Measurements from ENCODE around the gene USP6. TPM values are rescaled to one million over a fixed set of nuclear protein-coding genes. Genes with fewer than 3 reads are reported as not detected.
"Not testable (repeated sequence)": the region's sequence is repeated elsewhere in the genome, so short reads cannot be mapped to it uniquely, and the experiment has no call there.

USP6 gene
- total RNA-seq, 1 experiment from 2014 or later, result not detected

- Mint-ChIP-seq H3K27me3 (ENCODE audit: unreplicated experiment) (peaks cover 37% of the 10 kb centered on the region), H3K9me3 (ENCODE audit: low read depth, unreplicated experiment) (no peaks in the 10 kb centered on the region), H3K27ac (ENCODE audit: unreplicated experiment) (no peak overlapping the region), H3K4me3 (ENCODE audit: low read depth, unreplicated experiment) (no peak overlapping the region), H3K36me3 (ENCODE audit: insufficient read depth, unreplicated experiment) (no peaks in the 10 kb centered on the region), H3K4me1 (ENCODE audit: low read depth, unreplicated experiment) (no peaks in the 10 kb centered on the region)
- BruUV-seq (replicated peaks), result no TSS peak
- DNase-seq, result no peak
- intact Hi-C loops (cut with micrococcal nuclease; ENCODE audit: unreplicated experiment), result no loop called here
- CTCF ChIA-PET, result no interaction called here
- no peak for TF ChIP-seq CTCF (IDR thresholded peaks at IDR 0.05; ENCODE audit: unreplicated experiment)
Measured at GRCh38 chr17:5131146-5131715, 15.4 kb downstream of the USP6 start.

GRCh38 chr17:5131799-5132502 is 16.1 kb downstream of the USP6 start:
- H3K4me1 Mint-ChIP-seq (ENCODE audit: low read depth, unreplicated experiment); CTCF ChIA-PET; H3K4me3 Mint-ChIP-seq (ENCODE audit: low read depth, unreplicated experiment); H3K27ac Mint-ChIP-seq (ENCODE audit: unreplicated experiment); DNase-seq; H3K36me3 Mint-ChIP-seq (ENCODE audit: insufficient read depth, unreplicated experiment); intact Hi-C loops (cut with micrococcal nuclease; ENCODE audit: unreplicated experiment); H3K9me3 Mint-ChIP-seq (ENCODE audit: low read depth, unreplicated experiment); BruUV-seq (replicated peaks): not testable (repeated sequence)
- H3K27me3 Mint-ChIP-seq (ENCODE audit: unreplicated experiment), result peaks cover 32% of the 10 kb centered on the region

- H3K4me3 Mint-ChIP-seq (ENCODE audit: low read depth, unreplicated experiment); DNase-seq; H3K9me3 Mint-ChIP-seq (ENCODE audit: low read depth, unreplicated experiment); H3K4me1 Mint-ChIP-seq (ENCODE audit: low read depth, unreplicated experiment); H3K27ac Mint-ChIP-seq (ENCODE audit: unreplicated experiment); CTCF ChIA-PET; H3K36me3 Mint-ChIP-seq (ENCODE audit: insufficient read depth, unreplicated experiment); intact Hi-C loops (cut with micrococcal nuclease; ENCODE audit: unreplicated experiment); BruUV-seq (replicated peaks): not testable (repeated sequence)
- H3K27me3 Mint-ChIP-seq (ENCODE audit: unreplicated experiment), result peaks cover 25% of the 10 kb centered on the region
Measured at GRCh38 chr17:5132503-5133225, 16.8 kb downstream of the USP6 start.

- H3K36me3 Mint-ChIP-seq (ENCODE audit: insufficient read depth, unreplicated experiment), result no peaks in the 10 kb centered on the region
- TF ChIP-seq CTCF (IDR thresholded peaks at IDR 0.05; ENCODE audit: unreplicated experiment), result no peak
- H3K4me3 Mint-ChIP-seq (ENCODE audit: low read depth, unreplicated experiment), result no peak overlapping the region
- no TSS peak for BruUV-seq (replicated peaks)
- H3K27ac Mint-ChIP-seq (ENCODE audit: unreplicated experiment), result no peak overlapping the region
- H3K27me3 Mint-ChIP-seq (ENCODE audit: unreplicated experiment), result peaks cover 23% of the 10 kb centered on the region
- no peaks in the 10 kb centered on the region for H3K9me3 Mint-ChIP-seq (ENCODE audit: low read depth, unreplicated experiment)
- no peak for DNase-seq
- CTCF ChIA-PET, result no interaction called here
- no peaks in the 10 kb centered on the region for H3K4me1 Mint-ChIP-seq (ENCODE audit: low read depth, unreplicated experiment)
- intact Hi-C loops (cut with micrococcal nuclease; ENCODE audit: unreplicated experiment), result no loop called here
Measured at GRCh38 chr17:5133311-5133710, 17.5 kb downstream of the USP6 start.

- H3K36me3 Mint-ChIP-seq (ENCODE audit: insufficient read depth, unreplicated experiment); H3K9me3 Mint-ChIP-seq (ENCODE audit: low read depth, unreplicated experiment); DNase-seq; H3K4me1 Mint-ChIP-seq (ENCODE audit: low read depth, unreplicated experiment); intact Hi-C loops (cut with micrococcal nuclease; ENCODE audit: unreplicated experiment); CTCF ChIA-PET; BruUV-seq (replicated peaks); H3K27ac Mint-ChIP-seq (ENCODE audit: unreplicated experiment); H3K4me3 Mint-ChIP-seq (ENCODE audit: low read depth, unreplicated experiment): not testable (repeated sequence)
- peaks cover 23% of the 10 kb centered on the region for H3K27me3 Mint-ChIP-seq (ENCODE audit: unreplicated experiment)
Measured at GRCh38 chr17:5133961-5134360, 18.1 kb downstream of the USP6 start.

GRCh38 chr17:5134571-5134970 is 18.7 kb downstream of the USP6 start:
- H3K27me3 Mint-ChIP-seq (ENCODE audit: unreplicated experiment), result peaks cover 21% of the 10 kb centered on the region
- H3K4me1 Mint-ChIP-seq (ENCODE audit: low read depth, unreplicated experiment); H3K9me3 Mint-ChIP-seq (ENCODE audit: low read depth, unreplicated experiment); intact Hi-C loops (cut with micrococcal nuclease; ENCODE audit: unreplicated experiment); H3K27ac Mint-ChIP-seq (ENCODE audit: unreplicated experiment); CTCF ChIA-PET; BruUV-seq (replicated peaks); H3K4me3 Mint-ChIP-seq (ENCODE audit: low read depth, unreplicated experiment); H3K36me3 Mint-ChIP-seq (ENCODE audit: insufficient read depth, unreplicated experiment); DNase-seq: not testable (repeated sequence)

- H3K4me3 Mint-ChIP-seq (ENCODE audit: low read depth, unreplicated experiment); DNase-seq; H3K27ac Mint-ChIP-seq (ENCODE audit: unreplicated experiment); BruUV-seq (replicated peaks); H3K36me3 Mint-ChIP-seq (ENCODE audit: insufficient read depth, unreplicated experiment); intact Hi-C loops (cut with micrococcal nuclease; ENCODE audit: unreplicated experiment); CTCF ChIA-PET; H3K9me3 Mint-ChIP-seq (ENCODE audit: low read depth, unreplicated experiment); H3K4me1 Mint-ChIP-seq (ENCODE audit: low read depth, unreplicated experiment): not testable (repeated sequence)
- peaks cover 15% of the 10 kb centered on the region for H3K27me3 Mint-ChIP-seq (ENCODE audit: unreplicated experiment)
Measured at GRCh38 chr17:5135131-5135712, 19.4 kb downstream of the USP6 start.

Measured in Calu3 (cell line).